Body of pancreas (tissue), 4 donors: ENCODE data around the gene PYGM. TPM values are rescaled to one million over a fixed set of nuclear protein-coding genes. Genes with fewer than 3 reads are reported as not detected.

Source experiments
- ATAC-seq: fragments of 150-250 bp; one replicate; pipeline ENCODE4 v1.9.1; 2016
- DNase-seq, 4 donors: peaks; one replicate each; pipeline ENCODE4 v3.0.0-alpha.2; 2019
- H3K27ac ChIP-seq, 4 donors: fragments of 200-600 bp; sonication (generic); 1 replicate in 3 of 4; 2 replicates in 1 of 4; pipeline versions ENCODE4 v1.5.1 to v1.6.1; 2016 to 2019; ENCODE audit warnings: mild to moderate bottlenecking in 1 of 4, mixed read lengths in 1 of 4, moderate library complexity in 1 of 4
- H3K27me3 ChIP-seq, 2 donors: fragments of 200-600 bp; sonication (generic); one replicate each; pipeline ENCODE4 v1.6.0; 2016; ENCODE audit warnings: mild to moderate bottlenecking in 1 of 2
- H3K36me3 ChIP-seq, 2 donors: fragments of 200-600 bp; sonication (generic); replicated peaks in 1 of 2; 2 replicates each; pipeline ENCODE4 v1.5.1; 2016; ENCODE audit warnings: low read depth in 2 of 2; ENCODE audit not compliant: insufficient read depth in 1 of 2
- H3K4me1 ChIP-seq: fragments of 200-600 bp; sonication (generic); one replicate; pipeline ENCODE4 v1.6.0; 2016
- H3K4me3 ChIP-seq, 2 donors: fragments of 200-600 bp; sonication (generic); 1 replicate in 1 of 2; 2 replicates in 1 of 2; pipeline ENCODE4 v1.5.1; 2016 to 2019
- H3K9me3 ChIP-seq, 3 donors: fragments of 200-600 bp; sonication (generic); 1 replicate in 2 of 3; 2 replicates in 1 of 3; pipeline ENCODE4 v1.5.1; 2016
- CTCF ChIP-seq, 7 experiments: fragments of 450-650 bp in 4 of 7; fragments of 200-600 bp in 3 of 7; sonication (generic) in 3 of 7; IDR thresholded peaks; one replicate each; pipeline ENCODE4 v1.5.1; 2016 to 2019; ENCODE audit warnings: antibody characterized with exemption in 7 of 7
- POLR2A ChIP-seq, 3 donors: fragments of 450-650 bp; IDR thresholded peaks; one replicate each; pipeline ENCODE4 v1.6.1; 2016; ENCODE audit warnings: antibody characterized with exemption in 3 of 3, mild to moderate bottlenecking in 2 of 3
- WGBS, 2 donors: methylation state at CpG; one replicate each; pipeline ENCODE4 v1.1.5; 2017; 5-methylcytosine and 5-hydroxymethylcytosine counted together
- intact Hi-C: fragments of 100-400 bp; cut with DNase I; formaldehyde crosslinking; loops from one replicate; pipeline ENCODE4 v1.15.1; 2023
- total RNA-seq, 2 donors: library from RNA; depleted of rRNA; stranded (reverse); fragments of >200 nt; gene quantifications; one replicate each; pipeline ENCODE4 v1.1.0, GENCODE V29; 2016

PYGM gene
- total RNA-seq, 2 donors from 2014 or later, result 0.78 to 4.3 TPM

GRCh38 chr11:64764753-64765152 lies 5.0 kb upstream of the PYGM start:
- no peaks in the 10 kb centered on the region for H3K9me3 ChIP-seq
- intact Hi-C loops, result no loop called here
- H3K4me1 ChIP-seq, result peaks cover 9% of the 10 kb centered on the region
- no peak overlapping the region for H3K27ac ChIP-seq
- TF ChIP-seq CTCF (IDR thresholded peaks at IDR 0.05) (no peak), POLR2A (IDR thresholded peaks at IDR 0.05) (no peak)
- 81 to 83% methylated on average over 8 of the region's 8 CpGs for WGBS, 2 donors
- ATAC-seq (no peak), DNase-seq (peak in 1 of 4 donors; percentile 2)
- peaks cover 36 to 52% of the 10 kb centered on the region in 2 donors for H3K36me3 ChIP-seq
- H3K4me3 ChIP-seq, result no peak overlapping the region
- no peaks in the 10 kb centered on the region for H3K27me3 ChIP-seq

DNA sequence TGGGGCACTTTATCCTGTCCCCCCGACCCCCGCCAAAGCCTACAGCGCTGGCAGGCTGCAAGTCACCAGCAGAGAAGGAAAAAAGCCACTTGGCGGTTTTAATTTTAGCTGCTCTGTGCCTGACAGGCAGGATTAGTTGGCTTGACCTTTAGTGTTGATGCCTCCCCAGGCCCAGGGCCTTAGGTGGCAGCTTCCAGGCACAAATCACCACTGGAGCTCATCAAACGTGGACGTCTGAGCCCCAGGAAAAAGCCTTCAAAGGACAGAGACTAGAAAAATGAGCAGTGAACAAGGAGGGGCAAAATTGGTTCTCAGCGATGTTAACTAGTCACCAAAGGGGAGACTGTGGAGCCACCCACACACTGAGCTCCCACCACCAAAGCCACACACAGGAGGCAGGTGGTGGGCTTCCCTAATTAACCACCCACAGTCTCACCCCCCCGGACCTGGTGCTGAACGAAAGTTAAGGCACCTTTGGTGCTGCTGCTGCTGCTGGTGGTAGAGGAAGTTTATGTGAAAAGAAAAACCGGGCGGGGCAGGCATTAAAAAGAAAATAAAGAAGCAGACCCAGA lies 4.4 kb upstream of the PYGM start:
- peak in 1 of 4 donors; percentile 7 for DNase-seq
- Histone ChIP-seq H3K27me3 (no peaks in the 10 kb centered on the region), H3K27ac (peak overlapping the region in 3 of 4 donors; percentile 8 to 27 (median 23)), H3K4me3 (no peak overlapping the region), H3K36me3 (peaks cover 30 to 46% of the 10 kb centered on the region in 2 donors), H3K9me3 (no peaks in the 10 kb centered on the region), H3K4me1 (peaks cover 9% of the 10 kb centered on the region)
- no peak for TF ChIP-seq CTCF (IDR thresholded peaks at IDR 0.05)
- no peak for TF ChIP-seq POLR2A (IDR thresholded peaks at IDR 0.05)
- WGBS, 2 donors, result 64 to 69% methylated on average over 11 of the region's 11 CpGs
- intact Hi-C loops, result no loop called here
- no peak for ATAC-seq

GRCh38 chr11:64763526-64764039 lies 3.8 kb upstream of the PYGM start:
- 65 to 90% methylated on average over 5 to 6 of the region's 6 CpGs for WGBS, 2 donors
- peaks cover 24 to 40% of the 10 kb centered on the region in 2 donors for H3K36me3 ChIP-seq
- TF ChIP-seq POLR2A (IDR thresholded peaks at IDR 0.05) (no peak), CTCF (IDR thresholded peaks at IDR 0.05) (no peak)
- H3K27me3 ChIP-seq, result no peaks in the 10 kb centered on the region
- peak overlapping the region in 3 of 4 donors; percentile 8 to 27 (median 23) for H3K27ac ChIP-seq
- H3K4me1 ChIP-seq, result peaks cover 9% of the 10 kb centered on the region
- intact Hi-C loops, result no loop called here
- H3K4me3 ChIP-seq, result no peak overlapping the region
- ATAC-seq (no peak), DNase-seq (peak in 1 of 4 donors; percentile 4)
- no peaks in the 10 kb centered on the region for H3K9me3 ChIP-seq

DNA sequence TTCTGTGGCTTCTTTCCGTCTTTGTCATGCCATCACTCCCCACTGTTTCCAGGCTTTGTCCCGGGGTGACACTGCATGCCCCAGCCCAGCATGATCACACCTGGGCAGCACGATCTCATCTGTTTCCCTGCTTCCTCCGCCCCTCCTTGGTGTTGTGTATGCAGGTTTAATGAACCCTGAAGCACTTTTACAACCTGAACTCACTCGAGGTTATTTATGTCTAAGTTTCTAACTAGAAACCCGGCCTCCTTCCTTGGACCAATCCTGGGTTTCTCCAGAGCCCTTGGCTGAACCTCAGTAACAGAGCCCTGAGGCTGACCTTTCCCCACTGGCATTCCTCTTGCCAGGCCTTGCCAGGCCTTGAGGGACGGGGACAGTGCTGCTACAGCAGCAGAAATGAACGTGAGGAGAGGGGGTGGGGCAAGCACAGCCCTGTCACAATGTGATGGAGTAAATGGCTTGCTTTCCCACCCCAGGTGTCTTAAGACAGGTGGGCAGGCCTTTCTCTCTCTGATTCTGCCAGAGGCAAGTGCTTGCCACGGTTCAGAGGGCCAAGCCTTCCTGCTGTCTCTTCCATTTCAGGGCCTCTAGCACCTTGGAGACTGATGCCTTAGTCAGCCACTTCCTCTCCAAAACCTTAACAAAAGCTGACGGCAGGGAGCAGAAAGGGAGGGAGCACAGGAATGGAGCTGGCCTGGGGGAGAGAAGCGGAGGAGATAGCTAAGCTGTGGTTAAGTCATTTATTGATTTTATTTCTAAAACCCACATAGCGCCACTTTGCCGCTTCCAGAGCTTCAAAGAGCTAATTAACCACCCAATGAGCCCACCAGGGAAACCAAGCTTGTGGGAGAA lies 3.1 kb upstream of the PYGM start:
- ATAC-seq (peak; percentile 8), DNase-seq (peak in 1 of 4 donors; percentile 8)
- H3K4me1 ChIP-seq, result peaks cover 9% of the 10 kb centered on the region
- TF ChIP-seq POLR2A (IDR thresholded peaks at IDR 0.05) (no peak), CTCF (IDR thresholded peaks at IDR 0.05) (no peak)
- H3K9me3 ChIP-seq, result no peaks in the 10 kb centered on the region
- no peak overlapping the region for H3K4me3 ChIP-seq
- peak overlapping the region in 2 of 4 donors; percentile 23 to 27 for H3K27ac ChIP-seq
- peaks cover 23 to 33% of the 10 kb centered on the region in 2 donors for H3K36me3 ChIP-seq
- intact Hi-C loops, result no loop called here
- H3K27me3 ChIP-seq, result no peaks in the 10 kb centered on the region
- 51 to 67% methylated on average over 12 to 13 of the region's 13 CpGs for WGBS, 2 donors
